GM21723 (cell line): ENCODE data around the gene CLDND2.
"Not testable (repeated sequence)": the region's sequence is repeated elsewhere in the genome, so short reads cannot be mapped to it uniquely, and the experiment has no call there.

ENCODE experiments used
- ATAC-seq: cut with Tn5 transposase; IDR thresholded peaks from one replicate; pipeline ENCODE4 v1.9.1; 2021; ENCODE audit warnings: mild to moderate bottlenecking, moderate library complexity; ENCODE audit not compliant: unreplicated experiment

Gene CLDND2, protein sequence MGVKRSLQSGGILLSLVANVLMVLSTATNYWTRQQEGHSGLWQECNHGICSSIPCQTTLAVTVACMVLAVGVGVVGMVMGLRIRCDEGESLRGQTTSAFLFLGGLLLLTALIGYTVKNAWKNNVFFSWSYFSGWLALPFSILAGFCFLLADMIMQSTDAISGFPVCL

DNA sequence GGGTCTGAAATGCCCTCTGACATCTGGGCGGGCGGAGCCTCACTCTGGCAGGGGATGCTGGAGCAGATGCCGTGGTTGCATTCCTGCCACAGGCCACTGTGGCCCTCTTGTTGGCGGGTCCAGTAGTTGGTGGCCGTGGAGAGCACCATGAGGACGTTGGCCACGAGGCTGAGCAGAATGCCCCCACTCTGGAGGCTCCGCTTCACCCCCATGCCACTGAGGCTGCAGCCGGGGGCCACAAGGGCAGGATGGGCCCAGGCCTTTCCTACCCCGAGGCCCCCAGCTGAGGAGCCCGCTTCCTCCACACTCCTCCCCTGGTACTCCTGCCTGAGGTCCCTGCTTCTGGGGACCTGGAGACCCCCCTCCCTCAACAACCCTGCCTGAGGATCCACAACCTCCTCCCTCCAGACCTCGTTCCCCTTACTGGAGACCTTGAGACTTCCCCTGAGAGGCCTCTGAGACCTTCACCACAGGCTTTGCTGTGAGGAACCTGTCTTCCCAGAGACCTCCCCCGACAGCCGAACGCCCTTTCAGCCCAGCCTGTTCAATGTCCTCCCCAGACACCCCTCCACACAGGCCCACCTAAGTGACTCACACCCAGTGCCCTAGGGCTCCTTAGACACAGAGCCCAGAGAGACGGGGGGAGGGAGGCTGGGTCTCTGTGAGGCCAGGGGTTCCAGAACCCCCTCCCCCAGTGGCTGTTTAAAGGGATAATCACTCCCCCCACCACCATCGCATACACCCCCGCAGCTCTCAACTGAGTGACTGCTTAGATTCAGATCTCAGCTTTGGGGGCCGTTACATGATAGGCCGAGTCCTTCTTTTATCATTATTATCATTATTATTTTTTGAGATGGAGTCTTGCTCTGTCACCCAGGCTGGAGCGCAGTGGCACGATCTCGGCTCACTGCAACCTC is at the start of gene CLDND2:
Gene CLDND2 (minus strand): TSS at position 638 of the 917 bp plus-strand sequence. CDS start 426 bp downstream, at position 212.
- ATAC-seq, result no peak

DNA sequence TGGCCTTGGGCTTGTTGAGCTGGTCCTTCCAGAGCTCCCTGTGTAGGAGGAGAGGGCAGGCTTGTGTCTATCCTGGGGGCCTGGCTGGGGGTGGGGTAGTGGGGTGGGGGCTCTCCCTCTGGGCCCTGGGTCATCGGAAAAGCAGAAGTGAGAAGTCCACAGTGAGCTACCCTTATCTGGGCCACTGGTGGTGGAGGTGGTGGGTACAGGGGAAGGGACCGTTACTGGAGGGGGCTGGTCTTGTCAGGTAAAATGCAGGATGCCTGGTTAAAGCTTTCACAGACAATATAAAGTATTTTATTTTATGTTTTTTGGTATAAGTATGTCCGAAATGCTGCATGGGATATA is 49.0 kb upstream of the CLDND2 start:
- ATAC-seq, result no peak

DNA sequence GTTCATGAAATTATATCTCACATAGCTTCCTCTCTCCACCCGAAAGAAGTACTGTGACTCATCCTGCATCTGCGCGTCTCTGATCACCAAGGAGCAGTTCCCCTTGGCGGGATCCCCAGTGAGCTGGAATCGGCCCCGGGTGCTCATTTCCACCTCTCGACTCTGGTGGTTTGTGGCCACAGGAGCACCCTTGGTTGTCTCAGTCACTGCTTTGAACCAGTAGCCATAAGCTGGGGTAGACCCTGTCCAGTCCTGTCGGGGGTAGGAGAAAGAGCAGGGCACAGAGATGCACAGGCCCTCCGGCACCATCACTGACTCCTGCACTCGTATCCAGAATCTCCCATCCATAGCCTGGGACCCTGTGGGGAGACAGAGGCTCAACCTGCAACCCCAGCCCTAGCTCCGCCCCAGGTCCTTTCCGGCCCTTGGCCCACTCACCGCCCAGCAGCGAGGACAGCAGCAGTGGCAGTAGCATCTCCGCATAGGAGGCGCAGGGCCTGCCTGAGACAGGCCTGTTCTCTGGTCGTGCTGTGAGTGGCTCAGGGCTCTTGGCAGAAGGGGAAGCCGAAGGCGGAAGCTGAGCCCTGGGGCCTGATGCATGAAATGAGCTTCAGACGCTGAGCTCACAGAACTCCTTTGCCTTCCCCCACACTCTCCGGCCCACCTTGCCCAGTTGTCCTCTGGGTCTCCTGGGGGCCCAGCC is 48.5 kb upstream of the CLDND2 start, which contains the start of gene SIGLEC10:
Gene SIGLEC10 (minus strand): TSS at position 536 of the 703 bp plus-strand sequence. CDS start 61 bp downstream, at position 475.
- no peak for ATAC-seq

DNA sequence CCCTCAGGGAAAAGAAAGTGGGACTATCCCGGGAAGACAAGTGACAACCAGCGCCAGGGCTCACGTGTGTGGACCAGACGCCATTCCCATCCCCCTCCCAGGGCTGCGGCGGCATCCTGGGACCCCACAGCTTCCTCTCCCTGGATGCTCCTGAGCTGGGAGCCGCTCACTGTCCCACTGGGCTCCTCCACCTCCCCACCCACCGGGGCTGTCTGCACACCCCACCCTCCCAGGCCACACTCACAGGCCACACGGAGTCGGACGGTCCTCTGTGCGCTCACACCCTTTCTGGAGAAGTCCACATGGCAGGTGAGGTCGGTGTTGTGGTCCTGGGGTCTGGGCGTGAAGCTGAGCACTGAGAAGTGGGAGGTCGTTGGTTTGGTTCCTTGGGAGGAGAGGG is 47.6 kb upstream of the CLDND2 start:
- ATAC-seq, result not testable (repeated sequence)

DNA sequence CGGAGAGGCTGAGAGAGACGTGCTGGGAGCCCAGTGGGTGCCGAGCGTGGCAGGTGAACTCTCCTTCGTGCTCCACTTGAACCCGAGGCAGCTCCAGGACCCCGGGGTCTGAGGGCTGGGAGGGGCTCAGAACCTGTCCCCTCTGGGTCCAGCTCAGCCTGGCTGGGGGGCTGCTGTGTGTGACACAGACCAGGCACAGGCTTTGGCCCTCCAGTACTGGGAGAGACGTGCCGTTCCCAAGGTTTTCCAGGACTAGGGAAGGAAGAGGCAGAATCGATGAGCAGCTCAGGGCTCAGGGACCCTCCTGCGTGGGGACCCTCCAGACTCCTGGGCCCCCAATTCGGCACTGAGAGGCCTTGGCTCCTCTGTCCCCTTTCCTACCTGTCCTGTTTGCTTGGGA is 46.4 kb upstream of the CLDND2 start:
- no peak for ATAC-seq

DNA sequence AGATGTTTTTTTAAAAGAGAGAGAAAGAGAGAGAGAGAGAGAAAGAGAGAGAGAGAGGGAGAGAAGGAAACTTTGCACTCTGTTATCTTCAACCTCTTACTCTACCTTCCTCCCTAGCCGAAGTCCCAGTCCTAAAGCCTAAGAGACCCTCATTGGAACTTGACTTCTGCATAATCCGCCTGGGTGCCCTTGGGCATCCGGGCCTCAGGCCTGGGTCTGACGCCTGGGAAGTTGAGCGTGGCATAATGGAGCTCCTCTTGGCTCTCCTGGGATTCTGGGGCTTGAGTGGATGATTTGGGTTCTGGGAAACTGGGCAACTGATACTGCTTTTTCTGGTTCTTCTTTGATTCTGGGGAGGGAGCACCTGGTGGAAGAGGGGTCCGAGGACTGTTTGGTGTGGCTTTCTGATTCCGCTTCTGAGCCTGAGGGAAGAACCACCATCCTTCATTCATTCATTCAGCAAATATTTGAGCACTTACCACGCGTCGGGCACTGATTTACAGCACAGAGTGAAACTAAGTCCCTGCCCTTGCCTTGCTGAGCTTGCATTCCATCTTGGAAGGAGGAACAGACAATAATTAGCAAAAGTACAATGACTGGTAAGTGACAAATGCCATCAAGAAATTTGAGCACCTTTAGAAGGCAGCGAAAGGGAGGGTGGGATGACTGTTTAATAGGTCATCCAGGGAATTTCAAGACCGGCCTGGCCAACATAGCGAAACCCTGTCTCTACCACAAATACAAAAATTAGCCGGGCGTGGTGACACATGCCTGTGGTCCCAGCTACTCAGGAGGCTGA is 42.3 kb upstream of the CLDND2 start:
- no peak for ATAC-seq

DNA sequence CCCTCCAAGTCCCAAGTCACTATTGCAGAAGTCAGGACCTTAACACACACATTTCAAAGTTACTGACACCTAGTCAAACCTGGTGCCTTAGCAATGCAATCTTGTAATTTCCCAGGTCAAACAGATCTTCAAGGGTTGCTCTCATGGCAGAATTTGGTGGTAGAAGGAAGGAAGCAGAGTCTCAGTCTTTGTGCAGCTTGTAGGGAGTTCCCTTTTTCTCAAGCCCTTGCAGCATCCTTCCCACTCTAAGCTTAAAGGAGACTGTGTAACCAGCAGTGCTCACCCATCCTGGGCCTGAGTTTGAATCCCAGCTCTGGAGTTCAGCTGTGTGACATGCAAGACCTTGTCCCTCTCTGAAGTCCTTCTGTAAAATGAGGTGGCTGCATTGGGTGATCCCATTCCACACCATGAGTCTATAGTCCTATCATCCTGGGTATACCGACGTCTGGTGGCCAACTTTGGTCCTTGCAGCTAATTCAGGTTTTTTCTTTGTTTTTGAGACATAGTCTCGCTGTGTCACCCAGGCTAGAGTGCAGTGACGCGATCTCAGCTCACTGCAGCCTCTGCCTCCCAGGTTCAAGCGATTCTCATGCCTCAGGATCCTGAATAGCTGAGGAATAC is 38.8 kb upstream of the CLDND2 start:
- no peak for ATAC-seq

DNA sequence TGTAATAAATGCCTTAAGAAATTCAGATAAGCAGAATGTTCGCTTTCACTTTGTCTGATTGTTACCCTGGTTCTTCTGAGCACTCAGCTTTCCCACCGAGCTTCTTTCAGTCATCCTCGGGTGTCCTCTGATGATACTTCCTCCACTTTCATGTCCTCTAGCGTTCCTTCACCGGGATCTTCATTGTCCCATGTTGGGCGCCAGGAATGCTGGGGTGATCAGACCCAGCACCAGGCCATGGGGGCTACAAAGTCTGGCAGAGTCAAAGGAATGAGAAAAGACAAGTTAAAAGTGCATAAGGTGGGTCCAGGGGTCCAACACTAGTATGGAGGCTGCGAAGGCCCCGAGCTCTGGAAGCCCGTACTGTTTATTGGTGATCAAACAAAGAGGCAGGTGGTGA is 33.3 kb upstream of the CLDND2 start:
- ATAC-seq, result no peak

DNA sequence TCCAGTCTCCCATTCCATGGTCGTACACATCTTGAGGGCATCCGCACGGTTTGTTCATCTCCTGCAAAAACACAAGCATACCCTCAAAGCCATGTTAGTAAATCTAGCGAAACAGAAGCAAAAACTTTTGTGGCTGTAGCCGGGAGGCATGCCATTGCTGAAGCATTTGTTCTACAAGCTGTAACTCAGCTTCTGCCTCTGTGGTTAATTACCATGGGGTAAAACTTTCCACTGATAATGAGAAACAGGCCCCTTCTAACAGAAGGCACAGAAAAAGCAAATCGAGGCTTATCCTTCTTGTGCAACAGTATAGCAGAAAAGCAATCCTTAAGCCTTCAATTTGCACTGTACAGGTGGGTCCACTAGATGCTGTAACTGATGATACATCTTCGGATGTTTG is 31.1 kb upstream of the CLDND2 start:
- not testable (repeated sequence) for ATAC-seq

DNA sequence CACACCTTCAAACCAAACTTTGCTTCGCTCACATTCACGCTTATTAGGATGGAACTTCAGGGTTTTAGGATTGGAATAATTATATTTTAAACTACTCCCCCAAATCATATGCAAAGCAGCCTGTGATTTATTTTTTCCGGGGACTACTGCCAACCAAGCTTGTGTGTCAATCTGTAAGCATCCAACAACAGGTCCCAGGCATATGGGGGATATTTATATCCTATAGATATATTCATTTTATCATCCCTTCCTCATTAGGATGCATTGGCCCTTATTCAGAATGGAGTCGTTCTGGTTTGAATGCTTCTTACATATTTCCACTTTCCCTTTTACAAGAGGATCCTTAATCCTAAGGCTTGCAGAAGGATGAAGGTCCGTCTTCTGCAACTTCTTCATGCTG is 30.4 kb upstream of the CLDND2 start:
- ATAC-seq, result no peak

DNA sequence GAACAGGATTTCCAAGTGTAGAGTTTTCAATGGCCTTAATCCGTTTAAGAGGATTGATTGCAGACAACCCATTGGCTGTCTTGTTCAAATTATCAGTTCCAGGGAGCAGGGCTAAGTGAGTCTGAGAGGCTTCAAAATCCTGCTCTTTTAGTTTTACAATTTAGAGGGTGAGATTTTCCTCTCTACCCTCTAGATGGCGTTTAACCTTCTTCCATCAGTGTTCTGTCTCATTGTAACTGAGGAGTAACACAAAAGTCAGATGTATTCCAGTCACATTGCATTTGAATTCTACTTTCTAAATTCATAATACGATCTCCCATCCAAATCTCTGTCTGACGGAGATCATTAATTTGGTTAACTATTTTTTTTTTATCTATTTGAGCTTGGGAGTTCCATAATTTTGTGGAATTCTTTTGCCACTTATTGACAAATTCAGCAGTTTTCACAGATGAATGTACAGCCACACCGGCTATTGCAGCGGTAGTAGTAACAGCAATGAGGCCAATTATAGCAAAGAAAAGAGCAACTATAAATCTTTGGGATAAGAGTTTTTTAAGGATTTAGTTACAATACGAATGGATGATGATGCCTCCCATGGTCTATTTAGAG is 29.4 kb upstream of the CLDND2 start:
- no peak for ATAC-seq

DNA sequence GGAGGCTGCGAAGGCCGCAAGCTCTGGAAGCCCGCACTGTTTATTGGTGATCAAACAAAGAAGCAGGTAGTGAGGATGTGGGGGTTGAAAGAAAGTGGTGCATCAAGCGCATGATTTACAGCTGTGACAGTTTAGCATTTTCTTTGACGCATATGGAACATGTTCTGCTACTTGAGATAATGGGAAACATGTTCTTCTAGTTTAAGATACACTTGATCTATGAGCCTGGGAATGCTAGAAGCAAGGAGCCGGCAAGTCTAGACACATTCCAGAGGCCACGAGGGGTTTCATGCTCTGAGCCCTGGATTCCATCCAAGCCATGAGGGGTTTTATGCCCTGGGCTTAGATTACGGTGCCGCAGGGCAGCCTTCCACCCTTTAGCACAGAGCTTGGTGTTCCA is 28.6 kb upstream of the CLDND2 start:
- ATAC-seq, result not testable (repeated sequence)

DNA sequence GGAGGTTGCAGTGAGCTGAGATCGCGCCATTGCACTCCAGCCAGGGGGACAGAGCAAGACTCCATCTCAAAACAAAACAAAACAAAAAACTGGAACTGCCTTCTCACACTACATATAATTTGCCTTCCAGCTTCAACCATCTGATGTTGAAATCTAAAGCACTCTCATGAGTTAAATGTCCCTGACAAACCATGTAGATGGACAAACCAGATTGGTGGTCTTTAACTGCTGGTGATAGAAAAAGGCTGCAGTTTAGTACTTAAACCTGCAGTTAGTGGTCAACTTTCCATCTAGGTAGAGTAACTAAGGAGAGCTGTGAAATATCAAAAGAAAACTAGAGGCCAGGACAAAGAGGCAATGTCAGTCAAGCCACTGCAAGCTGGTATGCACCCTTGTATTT is 27.4 kb upstream of the CLDND2 start:
- ATAC-seq, result no peak

DNA sequence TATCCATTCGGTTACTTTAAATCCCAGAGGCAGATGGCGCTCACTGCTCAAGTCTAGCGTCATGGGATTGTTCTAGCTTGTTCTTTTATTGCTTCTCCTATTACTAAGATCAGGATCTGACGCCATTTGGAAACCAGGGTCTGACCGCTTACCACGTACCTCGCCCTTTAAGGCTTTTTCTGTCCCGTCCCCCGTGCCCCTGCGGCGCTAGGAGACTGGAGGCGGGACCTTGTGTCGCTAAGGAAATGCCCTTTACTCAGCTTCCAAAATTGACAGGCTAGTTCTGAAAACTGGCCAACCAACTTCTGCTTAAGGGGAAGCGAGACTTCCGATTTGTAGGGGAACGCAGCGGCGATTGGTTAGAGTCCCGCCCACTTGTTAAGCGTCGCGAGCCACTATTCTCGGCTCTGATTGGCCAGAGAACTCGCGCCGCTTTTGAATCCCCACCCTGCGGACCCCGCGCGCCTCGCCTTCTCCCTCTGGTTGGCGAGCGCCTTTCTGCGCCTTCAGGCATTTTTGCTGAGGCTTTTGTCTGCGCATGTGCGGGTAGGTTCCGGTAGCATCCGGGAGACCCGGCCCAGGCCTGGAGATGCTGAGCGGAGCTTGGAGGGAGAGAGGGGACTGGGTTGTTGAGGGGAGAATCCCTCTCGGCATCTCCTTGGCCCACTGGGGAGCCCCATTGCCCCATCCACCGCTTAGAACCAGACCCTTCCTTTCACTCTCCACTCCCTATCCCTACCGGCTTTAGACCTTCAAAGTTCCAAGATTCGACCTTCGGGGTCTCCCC is 25.4 kb upstream of the CLDND2 start:
- ATAC-seq, result peak; percentile 86

DNA sequence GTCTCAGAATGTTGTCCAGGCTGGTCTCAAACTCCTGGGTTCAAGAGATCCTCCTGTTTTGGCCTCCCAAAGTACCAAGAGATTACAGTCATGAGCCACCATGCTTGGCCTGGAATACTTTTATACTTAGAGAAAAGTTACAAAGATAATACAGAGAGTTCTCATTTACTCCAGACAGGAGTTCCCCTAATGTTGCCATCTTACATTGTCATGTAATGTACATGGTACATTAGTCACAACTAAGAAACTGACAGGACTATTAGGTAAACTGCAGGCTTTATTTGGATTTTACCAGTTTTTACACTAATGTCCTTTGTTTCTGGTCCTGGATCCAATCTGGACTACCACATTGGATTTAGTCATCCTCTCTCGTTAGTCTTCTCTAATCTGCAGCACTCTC is 23.9 kb upstream of the CLDND2 start:
- no peak for ATAC-seq

DNA sequence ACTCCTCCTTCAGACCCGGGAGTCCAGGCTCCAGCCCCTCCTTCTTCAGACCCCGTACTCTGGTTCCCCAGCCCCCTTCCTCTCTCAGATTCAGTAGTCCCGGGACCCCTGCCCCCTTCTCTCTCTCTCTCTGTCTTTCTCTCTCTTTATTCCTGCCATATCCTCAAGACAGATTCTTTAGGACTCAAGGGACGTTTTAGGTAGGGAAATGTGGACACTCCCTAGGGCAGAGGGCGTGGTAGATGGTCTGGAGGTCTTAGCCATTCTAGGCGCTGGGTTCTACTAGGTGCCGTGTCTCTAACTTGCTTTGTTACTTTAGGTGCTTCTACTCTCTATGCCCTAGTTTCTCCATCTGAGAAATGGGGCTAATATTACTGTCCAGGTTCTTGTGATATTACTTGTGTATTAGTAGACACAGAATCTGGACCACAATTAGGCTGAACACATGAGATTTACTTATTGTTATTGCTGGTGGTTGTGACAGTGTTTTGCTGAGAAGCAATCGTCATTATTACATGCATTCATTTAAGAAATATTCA is 22.3 kb upstream of the CLDND2 start:
- no peak for ATAC-seq

DNA sequence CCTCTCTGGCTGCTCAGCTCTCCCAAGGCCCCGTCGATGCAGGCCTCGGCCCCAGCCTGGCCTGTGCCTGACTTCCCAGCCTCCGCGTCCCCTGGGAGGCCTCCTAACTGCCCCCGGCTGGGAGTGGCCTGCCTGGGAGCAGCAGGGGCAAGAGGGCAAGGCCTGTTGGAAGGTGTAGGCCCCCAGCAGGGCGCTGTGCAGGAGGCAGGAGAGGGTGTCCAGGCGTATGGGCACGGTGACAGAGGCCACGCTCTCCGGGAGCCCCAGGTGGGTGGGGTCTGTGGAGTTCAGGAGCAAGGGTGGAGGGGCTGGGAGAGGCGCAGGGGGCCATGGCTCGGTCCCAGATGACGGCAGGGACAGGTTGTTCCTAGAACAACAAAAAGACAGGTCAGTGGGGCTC is 20.3 kb upstream of the CLDND2 start:
- no peak for ATAC-seq

DNA sequence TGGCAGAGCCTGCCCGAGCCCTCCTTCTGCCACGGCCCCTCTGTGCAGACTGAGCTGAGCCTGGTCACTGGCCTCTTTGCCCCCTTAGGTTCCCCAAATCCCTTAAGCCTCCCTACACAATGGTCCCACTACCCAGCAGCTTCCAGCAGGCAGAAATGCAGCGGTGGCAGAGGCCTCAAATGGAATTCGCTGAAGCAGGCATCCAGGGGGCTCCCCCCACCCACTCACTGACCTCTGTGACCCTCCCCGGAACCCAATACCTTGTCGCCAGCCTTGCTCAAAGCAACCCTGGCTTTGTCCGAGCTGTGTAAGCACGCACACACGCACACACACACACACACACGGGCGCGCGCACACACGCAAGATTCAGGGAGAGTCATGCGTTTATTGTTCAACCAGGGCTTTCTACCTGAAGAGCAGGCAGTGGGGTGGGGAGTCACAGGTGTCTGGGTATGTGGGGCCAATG is 19.2 kb upstream of the CLDND2 start, which contains the start of gene LIM2:
Gene LIM2 (minus strand): TSS at position 51 of the 466 bp plus-strand sequence. CDS start 531 bp downstream, outside the sequence.
- ATAC-seq, result no peak
